PC-9 (cell line): ENCODE results near the gene NBEAL2. TPM values are rescaled to one million over a fixed set of nuclear protein-coding genes. Genes with fewer than 3 reads are reported as not detected.

Source experiments
- BruUV-seq: library from RNA; stranded (reverse); fragments of 400-500 nt; replicated peaks from 2 replicates; lab custom pipeline; 2021; lab: Mats Ljungman, UMichigan
- CTCF ChIA-PET: fragments of 300-600 bp; sonication (Branson Sonifier 250); formaldehyde crosslinking; loops from one replicate; lab custom pipeline; 2022; ENCODE audit warnings: antibody characterized with exemption; lab: Charles Lee
- POLR2A ChIA-PET: fragments of 300-600 bp; sonication (Branson Sonifier 250); formaldehyde crosslinking; loops from one replicate; lab custom pipeline; 2022; ENCODE audit warnings: antibody characterized with exemption; ENCODE audit not compliant: unreplicated experiment; lab: Charles Lee
- DNase-seq, 2 experiments: peaks; one replicate each; pipeline versions ENCODE4 v3.0.0 to v3.0.0-alpha.2; 2015 to 2022; ENCODE audit warnings: mixed read lengths in 1 of 2
- H2AFZ ChIP-seq: fragments of 200-600 bp; sonication (generic); 2 replicates; pipeline ENCODE4 v1.8.1; 2017; ENCODE audit warnings: antibody characterized with exemption
- H3F3A ChIP-seq: fragments of 200-600 bp; sonication (generic); 2 replicates; pipeline ENCODE4 v1.8.1; 2017; ENCODE audit warnings: antibody characterized with exemption, mild to moderate bottlenecking, low read depth; ENCODE audit not compliant: insufficient read depth
- H3K27ac ChIP-seq: fragments of 200-600 bp; sonication (generic); 2 replicates; pipeline ENCODE4 v1.6.1; 2016; ENCODE audit warnings: mixed run types
- H3K27me3 ChIP-seq: fragments of 200-600 bp; sonication (generic); 2 replicates; pipeline ENCODE4 v1.6.1; 2016; ENCODE audit warnings: low read depth, mixed run types; ENCODE audit not compliant: insufficient read depth
- H3K36me3 ChIP-seq: fragments of 200-600 bp; sonication (generic); 2 replicates; pipeline ENCODE4 v1.6.1; 2016; ENCODE audit warnings: low read depth, mixed run types
- H3K4me1 ChIP-seq: fragments of 200-600 bp; sonication (generic); replicated peaks from 2 replicates; pipeline ENCODE4 v1.6.1; 2016; ENCODE audit warnings: mixed run types; ENCODE audit not compliant: insufficient read depth
- H3K4me2 ChIP-seq: fragments of 200-600 bp; sonication (generic); 2 replicates; pipeline ENCODE4 v1.6.1; 2017; ENCODE audit warnings: mixed run types
- H3K4me3 ChIP-seq: fragments of 200-600 bp; sonication (generic); 2 replicates; pipeline ENCODE4 v1.6.1; 2016; ENCODE audit warnings: mixed run types
- H3K79me2 ChIP-seq: fragments of 200-600 bp; sonication (generic); 2 replicates; pipeline ENCODE4 v1.6.1; 2017; ENCODE audit warnings: low read depth, mixed run types
- H3K9me2 ChIP-seq: fragments of 200-600 bp; sonication (generic); 2 replicates; pipeline ENCODE4 v1.8.1; 2017; ENCODE audit warnings: mild to moderate bottlenecking; ENCODE audit not compliant: insufficient read depth
- H3K9me3 ChIP-seq: fragments of 200-600 bp; sonication (generic); 2 replicates; pipeline ENCODE4 v1.8.1; 2016; ENCODE audit warnings: low read depth; ENCODE audit not compliant: insufficient read depth
- H4K20me1 ChIP-seq: fragments of 200-600 bp; sonication (generic); 2 replicates; pipeline ENCODE4 v1.8.1; 2017; ENCODE audit not compliant: insufficient read depth
- EZH2 ChIP-seq: fragments of 200-600 bp; sonication (generic); IDR thresholded peaks from 2 replicates; pipeline ENCODE4 v1.8.0; 2017; ENCODE audit warnings: antibody characterized with exemption, low read depth
- intact Hi-C: fragments of 100-400 bp; cut with micrococcal nuclease; formaldehyde crosslinking; loops from one replicate; pipeline ENCODE4 v1.10.0; 2022; ENCODE audit not compliant: unreplicated experiment
- total RNA-seq: library from RNA; stranded (reverse); gene quantifications from 2 replicates; pipeline ENCODE4 v1.2.3, GENCODE V29; 2021
- TF ChIP-seq, protein P1 (sequence below): fragments of 200-600 bp; sonication (generic); conservative IDR thresholded peaks from 2 replicates; pipeline ENCODE4 v1.6.1; 2017; ENCODE audit warnings: mixed run types, antibody characterized with exemption, mild to moderate bottlenecking, moderate library complexity

The NBEAL2 gene
- total RNA-seq, 1 experiment from 2014 or later: 81.0 TPM

GRCh38 chr3:46930945-46931403, 48.5 kb upstream of the NBEAL2 start:
- Histone ChIP-seq H4K20me1 (peaks cover 8% of the 10 kb centered on the region), H3K4me3 (no peak overlapping the region; the same call in 1 of the 2 replicates), H3K27me3 (no peaks in the 10 kb centered on the region), H3F3A (peaks cover 42% of the 10 kb centered on the region), H2AFZ (no peak overlapping the region), H3K79me2 (peaks cover 69% of the 10 kb centered on the region), H3K4me2 (peak overlapping the region; percentile 61), H3K9me3 (no peaks in the 10 kb centered on the region), H3K27ac (peak overlapping the region; percentile 71), H3K4me1 (peaks cover 76% of the 10 kb centered on the region), H3K9me2 (no peaks in the 10 kb centered on the region), H3K36me3 (peaks cover 5% of the 10 kb centered on the region; the same call in 1 of the 2 replicates)
- ChIA-PET POLR2A (interaction anchor here (0.5 to 1.2 kb wide), 6 partner anchors 11 to 56 kb away, joined by 3 to 9 read pairs (median 4); no protein-coding TSS in a partner anchor), CTCF (no interaction called here)
- BruUV-seq: no TSS peak
- intact Hi-C loops: loop anchor here (1.0 kb wide), 3 partner anchors 17 to 48 kb away; partner anchors contain the start of gene NBEAL2
- DNase-seq: peak; percentile 88 to 98
- TF ChIP-seq EZH2: no peak
- TF ChIP-seq, protein P1, sequence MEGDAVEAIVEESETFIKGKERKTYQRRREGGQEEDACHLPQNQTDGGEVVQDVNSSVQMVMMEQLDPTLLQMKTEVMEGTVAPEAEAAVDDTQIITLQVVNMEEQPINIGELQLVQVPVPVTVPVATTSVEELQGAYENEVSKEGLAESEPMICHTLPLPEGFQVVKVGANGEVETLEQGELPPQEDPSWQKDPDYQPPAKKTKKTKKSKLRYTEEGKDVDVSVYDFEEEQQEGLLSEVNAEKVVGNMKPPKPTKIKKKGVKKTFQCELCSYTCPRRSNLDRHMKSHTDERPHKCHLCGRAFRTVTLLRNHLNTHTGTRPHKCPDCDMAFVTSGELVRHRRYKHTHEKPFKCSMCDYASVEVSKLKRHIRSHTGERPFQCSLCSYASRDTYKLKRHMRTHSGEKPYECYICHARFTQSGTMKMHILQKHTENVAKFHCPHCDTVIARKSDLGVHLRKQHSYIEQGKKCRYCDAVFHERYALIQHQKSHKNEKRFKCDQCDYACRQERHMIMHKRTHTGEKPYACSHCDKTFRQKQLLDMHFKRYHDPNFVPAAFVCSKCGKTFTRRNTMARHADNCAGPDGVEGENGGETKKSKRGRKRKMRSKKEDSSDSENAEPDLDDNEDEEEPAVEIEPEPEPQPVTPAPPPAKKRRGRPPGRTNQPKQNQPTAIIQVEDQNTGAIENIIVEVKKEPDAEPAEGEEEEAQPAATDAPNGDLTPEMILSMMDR: no peak

- intact Hi-C loops: loop anchor here (1.0 kb wide), 3 partner anchors 17 to 48 kb away; partner anchors contain the start of gene NBEAL2
- TF ChIP-seq, protein P1: no peak
- TF ChIP-seq EZH2: no peak
- ChIA-PET POLR2A (interaction anchor here (0.6 to 0.8 kb wide), 2 partner anchors 45 to 50 kb away, joined by 4 to 5 read pairs; no protein-coding TSS in a partner anchor), CTCF (interaction anchor here (0.7 kb wide), 1 partner anchor 385 kb away, joined by 9 read pairs; no protein-coding TSS in a partner anchor)
- H3K27me3 ChIP-seq: no peaks in the 10 kb centered on the region
- no peaks in the 10 kb centered on the region for H3K9me3 ChIP-seq
- H4K20me1 ChIP-seq: peaks cover 6% of the 10 kb centered on the region
- H3K4me1 ChIP-seq: peaks cover 82% of the 10 kb centered on the region
- no peak overlapping the region for H3K4me3 ChIP-seq
- H3K36me3 ChIP-seq: peaks cover 5% of the 10 kb centered on the region; the same call in 1 of the 2 replicates
- H3K9me2 ChIP-seq: no peaks in the 10 kb centered on the region
- H2AFZ ChIP-seq: no peak overlapping the region
- peak overlapping the region; percentile 71 for H3K27ac ChIP-seq
- peaks cover 62% of the 10 kb centered on the region for H3K79me2 ChIP-seq
- H3F3A ChIP-seq: peaks cover 49% of the 10 kb centered on the region
- BruUV-seq: no TSS peak
- peak overlapping the region; percentile 61 for H3K4me2 ChIP-seq
- peak; percentile 64 to 75 for DNase-seq
Measured at GRCh38 chr3:46931631-46932331, 47.7 kb upstream of the NBEAL2 start.

GRCh38 chr3:46932455-46933225, 46.8 kb upstream of the NBEAL2 start:
- H3F3A ChIP-seq: peaks cover 49% of the 10 kb centered on the region
- intact Hi-C loops: no loop called here
- H3K36me3 ChIP-seq: peaks cover 5% of the 10 kb centered on the region; the same call in 1 of the 2 replicates
- H3K4me3 ChIP-seq: no peak overlapping the region
- H3K27me3 ChIP-seq: no peaks in the 10 kb centered on the region
- no peak for DNase-seq
- H3K9me3 ChIP-seq: no peaks in the 10 kb centered on the region
- no peak for TF ChIP-seq EZH2
- TF ChIP-seq, protein P1: no peak
- peaks cover 82% of the 10 kb centered on the region for H3K4me1 ChIP-seq
- H4K20me1 ChIP-seq: peaks cover 6% of the 10 kb centered on the region
- ChIA-PET CTCF (interaction anchor here (0.7 kb wide), 1 partner anchor 12 kb away, joined by 3 read pairs; no protein-coding TSS in a partner anchor), POLR2A (no interaction called here)
- H3K79me2 ChIP-seq: peaks cover 54% of the 10 kb centered on the region
- H3K4me2 ChIP-seq: peak overlapping the region; percentile 61
- no TSS peak for BruUV-seq
- no peak overlapping the region for H2AFZ ChIP-seq
- H3K27ac ChIP-seq: peak overlapping the region; percentile 71
- H3K9me2 ChIP-seq: no peaks in the 10 kb centered on the region
